Measurements from ENCODE around the gene AEN.

DNA sequence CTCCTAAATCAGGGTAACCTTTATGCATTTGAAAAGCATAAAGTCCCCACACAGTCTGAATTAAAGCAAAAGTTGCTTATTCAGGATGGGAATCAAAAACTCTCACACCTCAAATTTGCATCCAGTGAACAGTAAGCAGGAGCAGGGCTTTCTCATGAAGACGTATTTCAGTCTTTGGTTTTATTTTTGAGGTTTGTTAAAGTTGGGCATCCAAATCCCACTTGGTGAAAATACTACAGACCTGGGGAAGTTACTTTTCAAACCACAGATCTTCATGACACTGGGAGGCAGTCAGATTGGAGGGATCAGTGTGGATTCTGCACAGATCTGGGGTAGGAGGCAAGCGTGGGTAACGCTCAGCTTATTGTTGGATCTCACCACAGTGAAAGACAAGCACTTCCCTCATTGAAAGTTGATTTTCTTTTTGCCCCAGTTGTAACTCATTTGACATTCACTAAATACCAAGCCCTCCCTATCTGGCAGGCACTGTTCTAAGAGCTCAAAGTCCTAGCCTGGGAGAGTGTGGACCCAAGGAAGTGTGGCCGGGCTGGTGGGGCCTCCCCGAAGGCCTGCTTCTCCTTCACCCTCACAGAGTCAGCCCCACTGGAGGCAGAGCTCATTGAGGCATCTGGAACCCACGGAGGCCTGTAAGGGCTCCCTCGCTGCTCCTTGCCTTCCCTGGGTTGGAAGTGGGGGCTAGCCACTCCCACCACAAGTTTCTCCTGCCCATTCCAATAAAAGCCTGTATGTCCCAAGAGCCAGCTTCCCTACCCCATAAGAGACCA is 16.9 kb downstream of the AEN start:
- TF ChIP-seq, protein P1, sequence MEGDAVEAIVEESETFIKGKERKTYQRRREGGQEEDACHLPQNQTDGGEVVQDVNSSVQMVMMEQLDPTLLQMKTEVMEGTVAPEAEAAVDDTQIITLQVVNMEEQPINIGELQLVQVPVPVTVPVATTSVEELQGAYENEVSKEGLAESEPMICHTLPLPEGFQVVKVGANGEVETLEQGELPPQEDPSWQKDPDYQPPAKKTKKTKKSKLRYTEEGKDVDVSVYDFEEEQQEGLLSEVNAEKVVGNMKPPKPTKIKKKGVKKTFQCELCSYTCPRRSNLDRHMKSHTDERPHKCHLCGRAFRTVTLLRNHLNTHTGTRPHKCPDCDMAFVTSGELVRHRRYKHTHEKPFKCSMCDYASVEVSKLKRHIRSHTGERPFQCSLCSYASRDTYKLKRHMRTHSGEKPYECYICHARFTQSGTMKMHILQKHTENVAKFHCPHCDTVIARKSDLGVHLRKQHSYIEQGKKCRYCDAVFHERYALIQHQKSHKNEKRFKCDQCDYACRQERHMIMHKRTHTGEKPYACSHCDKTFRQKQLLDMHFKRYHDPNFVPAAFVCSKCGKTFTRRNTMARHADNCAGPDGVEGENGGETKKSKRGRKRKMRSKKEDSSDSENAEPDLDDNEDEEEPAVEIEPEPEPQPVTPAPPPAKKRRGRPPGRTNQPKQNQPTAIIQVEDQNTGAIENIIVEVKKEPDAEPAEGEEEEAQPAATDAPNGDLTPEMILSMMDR (IDR thresholded peaks at IDR 0.05) = no peak
- no peak for TF ChIP-seq POLR2A (IDR thresholded peaks at IDR 0.05)
